HG03439 (cell line): ENCODE results near the gene MAFG.
A peak's percentile ranks its signal among the peaks of the same experiment; 100 is the strongest.

ENCODE experiments used
- ATAC-seq: cut with Tn5 transposase; IDR thresholded peaks from one replicate; pipeline ENCODE4 v1.9.1; 2021; ENCODE audit warnings: mild to moderate bottlenecking, moderate library complexity; ENCODE audit not compliant: unreplicated experiment

MAFG gene

GRCh38 chr17:81927653-81928543 lies at the start of gene MAFG:
Gene MAFG (minus strand): TSS chr17:81927735. CDS start chr17:81923185, 4,550 bp downstream.
- ATAC-seq, result peak; percentile 54

GRCh38 chr17:81976332-81977210 lies 49.0 kb upstream of the MAFG start:
- ATAC-seq, result peak; percentile 4

- no peak for ATAC-seq
Observed at GRCh38 chr17:81973432-81973831, 45.9 kb upstream of the MAFG start.

- ATAC-seq, result no peak
Observed at GRCh38 chr17:81968850-81969812, 41.6 kb upstream of the MAFG start.

GRCh38 chr17:81968396-81968745 lies 40.8 kb upstream of the MAFG start:
- no peak for ATAC-seq

- no peak for ATAC-seq
Observed at GRCh38 chr17:81967533-81968395, 40.2 kb upstream of the MAFG start.

GRCh38 chr17:81967244-81967532 lies 39.7 kb upstream of the MAFG start:
- ATAC-seq, result no peak

GRCh38 chr17:81966343-81967243 lies 39.1 kb upstream of the MAFG start:
- no peak for ATAC-seq

- no peak for ATAC-seq
Observed at GRCh38 chr17:81964081-81964849, 36.7 kb upstream of the MAFG start.

GRCh38 chr17:81962499-81963441 lies 35.2 kb upstream of the MAFG start:
- no peak for ATAC-seq

- no peak for ATAC-seq
Observed at GRCh38 chr17:81961521-81962498, 34.3 kb upstream of the MAFG start.

- ATAC-seq, result no peak
Observed at GRCh38 chr17:81961087-81961511, 33.6 kb upstream of the MAFG start, which contains the start of gene NOTUM. Gene NOTUM (minus strand): TSS chr17:81961187. CDS start chr17:81960909, 278 bp downstream.

GRCh38 chr17:81960130-81960958 lies 32.8 kb upstream of the MAFG start:
- no peak for ATAC-seq

- ATAC-seq, result no peak
Observed at GRCh38 chr17:81959362-81960129, 32.0 kb upstream of the MAFG start.
